IPS DF 4.7 (cell line): ENCODE data around the gene THAP9.
"Not testable (repeated sequence)": the region's sequence is repeated elsewhere in the genome, so short reads cannot be mapped to it uniquely, and the experiment has no call there.

Experiments used
- DNase-seq: peaks from one replicate; pipeline ENCODE4 v3.0.0-alpha.2; 2013; ENCODE audit warnings: low spot score; ENCODE audit errors: extremely low read depth

THAP9 gene

GRCh38 chr4:82896755-82897154 lies 3.8 kb upstream of the THAP9 start:
- no peak for DNase-seq

GRCh38 chr4:82898322-82899243 lies 2.0 kb upstream of the THAP9 start:
- no peak for DNase-seq

GRCh38 chr4:82899374-82900065 lies 1.0 kb upstream of the THAP9 start:
- DNase-seq, result no peak

GRCh38 chr4:82900066-82900410 lies 497 bp upstream of the THAP9 start:
- no peak for DNase-seq

- no peak for DNase-seq
These were observed 716 bp downstream of the THAP9 start for GRCh38 chr4:82901183-82901718.

- no peak for DNase-seq
These were observed 3.2 kb downstream of the THAP9 start for GRCh38 chr4:82903737-82904136.

- DNase-seq, result no peak
These were observed 4.7 kb downstream of the THAP9 start for GRCh38 chr4:82905205-82905604.

- no peak for DNase-seq
These were observed 5.9 kb downstream of the THAP9 start for GRCh38 chr4:82906469-82906868.

- no peak for DNase-seq
These were observed 8.8 kb downstream of the THAP9 start for GRCh38 chr4:82909326-82909725.

GRCh38 chr4:82913305-82913704 lies 12.8 kb downstream of the THAP9 start:
- no peak for DNase-seq

- not testable (repeated sequence) for DNase-seq
These were observed 13.4 kb downstream of the THAP9 start for GRCh38 chr4:82913968-82914367.

GRCh38 chr4:82918091-82918490 lies 17.6 kb downstream of the THAP9 start:
- no peak for DNase-seq

- DNase-seq, result no peak
These were observed 18.9 kb downstream of the THAP9 start for GRCh38 chr4:82919386-82919785.

GRCh38 chr4:82921795-82922194 lies 21.3 kb downstream of the THAP9 start:
- DNase-seq, result no peak

- no peak for DNase-seq
These were observed 30.6 kb downstream of the THAP9 start for GRCh38 chr4:82930848-82931755.

GRCh38 chr4:82934441-82934840 lies 33.9 kb downstream of the THAP9 start:
- DNase-seq, result no peak

GRCh38 chr4:82939414-82939813 lies 38.9 kb downstream of the THAP9 start:
- no peak for DNase-seq

- DNase-seq, result no peak
These were observed 47.0 kb downstream of the THAP9 start for GRCh38 chr4:82947498-82947897.

- no peak for DNase-seq
These were observed 48.2 kb downstream of the THAP9 start for GRCh38 chr4:82948647-82949204.

- DNase-seq, result no peak
These were observed 50.7 kb downstream of the THAP9 start for GRCh38 chr4:82951196-82951595.

GRCh38 chr4:82954212-82954611 lies 53.7 kb downstream of the THAP9 start:
- no peak for DNase-seq
